Suppressor macrophage treated with lipopolysaccharide for 4 hours (primary cell): ENCODE results near the gene ZKSCAN7.
"Not testable (repeated sequence)": the region's sequence is repeated elsewhere in the genome, so short reads cannot be mapped to it uniquely, and the experiment has no call there.

Experiments used
- DNase-seq: peaks from one replicate; pipeline ENCODE4 v3.0.0-alpha.2; 2020

Gene ZKSCAN7

GRCh38 chr3:44577354-44577952, 22.5 kb downstream of the ZKSCAN7 start:
- not testable (repeated sequence) for DNase-seq

GRCh38 chr3:44578316-44578715, 23.3 kb downstream of the ZKSCAN7 start:
- DNase-seq = not testable (repeated sequence)

GRCh38 chr3:44578924-44579515, 24.0 kb downstream of the ZKSCAN7 start:
- DNase-seq = not testable (repeated sequence)

GRCh38 chr3:44579749-44580148, 24.8 kb downstream of the ZKSCAN7 start:
- not testable (repeated sequence) for DNase-seq

- not testable (repeated sequence) for DNase-seq
Measured at GRCh38 chr3:44580971-44581370, 26.0 kb downstream of the ZKSCAN7 start.

- peak; percentile 25 for DNase-seq
Measured at GRCh38 chr3:44584646-44585501, 29.9 kb downstream of the ZKSCAN7 start, which contains the start of gene ZNF660. Gene ZNF660, plus strand, starts transcription at chr3:44584964. Its CDS starts 9,230 bp downstream, at chr3:44594194.

- DNase-seq = no peak
Measured at GRCh38 chr3:44596621-44597020, 41.6 kb downstream of the ZKSCAN7 start.

GRCh38 chr3:44601749-44602148, 46.8 kb downstream of the ZKSCAN7 start:
- DNase-seq = no peak

- no peak for DNase-seq
Measured at GRCh38 chr3:44612678-44613077, 57.7 kb downstream of the ZKSCAN7 start.
